Measurements from ENCODE around the gene NARF.
"Not testable (repeated sequence)": the region's sequence is repeated elsewhere in the genome, so short reads cannot be mapped to it uniquely, and the experiment has no call there.

The NARF gene

GRCh38 chr17:82458179-82458884, at the start of gene NARF:
NARF (plus strand) TSS chr17:82458741; CDS start chr17:82458804, 63 bp downstream.
- peak; percentile 99 for DNase-seq

- no peak for DNase-seq
These were observed 49.6 kb upstream of the NARF start for GRCh38 chr17:82408938-82409318.

GRCh38 chr17:82410014-82410716, 48.4 kb upstream of the NARF start:
- DNase-seq, result no peak

GRCh38 chr17:82411396-82412053, 47.0 kb upstream of the NARF start:
- no peak for DNase-seq

GRCh38 chr17:82412081-82412480, 46.5 kb upstream of the NARF start:
- not testable (repeated sequence) for DNase-seq

- DNase-seq, result no peak
These were observed 45.7 kb upstream of the NARF start for GRCh38 chr17:82412535-82413520.

- peak; percentile 85 for DNase-seq
These were observed 43.8 kb upstream of the NARF start for GRCh38 chr17:82414548-82415281.

- no peak for DNase-seq
These were observed 43.2 kb upstream of the NARF start for GRCh38 chr17:82415336-82415735.

- DNase-seq, result no peak
These were observed 42.8 kb upstream of the NARF start for GRCh38 chr17:82415786-82416185.

- DNase-seq, result no peak
These were observed 42.3 kb upstream of the NARF start for GRCh38 chr17:82416264-82416663.

- no peak for DNase-seq
These were observed 41.8 kb upstream of the NARF start for GRCh38 chr17:82416771-82417170.

GRCh38 chr17:82418001-82418986, 40.2 kb upstream of the NARF start, which contains the start of the genes HEXD and OGFOD3:
HEXD (plus strand) TSS chr17:82418347; CDS start chr17:82419800, 1,453 bp downstream.
OGFOD3 (minus strand) TSS chr17:82418586; CDS start chr17:82418485, 101 bp downstream.
- DNase-seq, result peak; percentile 88

- no peak for DNase-seq
These were observed 39.0 kb upstream of the NARF start for GRCh38 chr17:82419540-82419939.

GRCh38 chr17:82424001-82424862, 34.3 kb upstream of the NARF start:
- no peak for DNase-seq

GRCh38 chr17:82424863-82425159, 33.7 kb upstream of the NARF start:
- DNase-seq, result no peak

GRCh38 chr17:82428546-82428945, 30.0 kb upstream of the NARF start:
- DNase-seq, result no peak

- DNase-seq, result no peak
These were observed 28.7 kb upstream of the NARF start for GRCh38 chr17:82429824-82430223.

GRCh38 chr17:82432017-82432416, 26.5 kb upstream of the NARF start:
- no peak for DNase-seq

- no peak for DNase-seq
These were observed 24.9 kb upstream of the NARF start for GRCh38 chr17:82433560-82434215.

Measured in right hindlimb (tissue), 1 donor.